Neural progenitor cell (in vitro differentiated cells): ENCODE results near the gene KIAA1217. TPM values are rescaled to one million over a fixed set of nuclear protein-coding genes. Genes with fewer than 3 reads are reported as not detected.

ENCODE experiments used
- DNase-seq: peaks from one replicate; pipeline ENCODE4 v3.0.0-alpha.2; 2016; ENCODE audit warnings: low spot score
- H2AFZ ChIP-seq: fragments of 200-600 bp; sonication (generic); replicated peaks from 2 replicates; pipeline ENCODE4 v1.6.1; 2016; ENCODE audit warnings: antibody characterized with exemption
- H3F3A ChIP-seq: fragments of 200-600 bp; sonication (generic); 2 replicates; pipeline ENCODE4 v1.6.1; 2016; ENCODE audit warnings: antibody characterized with exemption, low read depth
- H3K27ac ChIP-seq: fragments of 200-600 bp; sonication (generic); 2 replicates; pipeline ENCODE4 v1.5.1; 2016; ENCODE audit warnings: mild to moderate bottlenecking
- H3K27me3 ChIP-seq: fragments of 200-600 bp; sonication (generic); 2 replicates; pipeline ENCODE4 v1.6.1; 2016; ENCODE audit warnings: mild to moderate bottlenecking, moderate library complexity
- H3K36me3 ChIP-seq: fragments of 200-600 bp; sonication (generic); 2 replicates; pipeline ENCODE4 v1.5.1; 2016
- H3K4me1 ChIP-seq: fragments of 200-600 bp; sonication (generic); 2 replicates; pipeline ENCODE4 v1.6.1; 2016; ENCODE audit warnings: mixed run types
- H3K4me2 ChIP-seq: fragments of 200-600 bp; sonication (generic); 2 replicates; pipeline ENCODE4 v1.6.1; 2016
- H3K4me3 ChIP-seq: fragments of 200-600 bp; sonication (generic); 2 replicates; pipeline ENCODE4 v1.5.1; 2016
- H3K79me2 ChIP-seq: fragments of 200-600 bp; sonication (generic); 2 replicates; pipeline ENCODE4 v1.6.1; 2016; ENCODE audit warnings: low read depth
- H3K9ac ChIP-seq: fragments of 200-600 bp; sonication (generic); 2 replicates; pipeline ENCODE4 v1.6.1; 2016
- H3K9me3 ChIP-seq: fragments of 200-600 bp; sonication (generic); 2 replicates; pipeline ENCODE4 v1.5.1; 2016; ENCODE audit warnings: low read depth
- H4K20me1 ChIP-seq: fragments of 200-600 bp; sonication (generic); 2 replicates; pipeline ENCODE4 v1.6.1; 2016; ENCODE audit warnings: low read depth
- H3K27ac Mint-ChIP-seq: 3 replicates; pipeline ENCODE4 v1.8.0; 2021; ENCODE audit warnings: mixed read lengths
- H3K27me3 Mint-ChIP-seq: 2 replicates; pipeline ENCODE4 v1.8.0; 2022; ENCODE audit warnings: low read depth, mild to moderate bottlenecking, inconsistent platforms, moderate library complexity, mixed read lengths; ENCODE audit not compliant: insufficient read depth
- H3K36me3 Mint-ChIP-seq: 3 replicates; pipeline ENCODE4 v1.8.0; 2021; ENCODE audit warnings: mixed read lengths
- H3K4me1 Mint-ChIP-seq: 3 replicates; pipeline ENCODE4 v1.8.0; 2021; ENCODE audit warnings: mixed read lengths
- H3K4me3 Mint-ChIP-seq: 3 replicates; pipeline ENCODE4 v1.8.0; 2021; ENCODE audit warnings: mild to moderate bottlenecking, moderate library complexity, mixed read lengths
- H3K9me3 Mint-ChIP-seq: 3 replicates; pipeline ENCODE4 v1.8.0; 2020; ENCODE audit warnings: mixed read lengths
- EZH2 ChIP-seq: fragments of 200-600 bp; sonication (generic); IDR thresholded peaks from 2 replicates; pipeline ENCODE4 v1.6.1; 2017; ENCODE audit warnings: antibody characterized with exemption, mild to moderate bottlenecking, moderate library complexity
- EZH2phosphoT487 ChIP-seq: fragments of 200-600 bp; sonication (generic); IDR thresholded peaks from 2 replicates; pipeline ENCODE4 v1.6.1; 2017; ENCODE audit warnings: antibody characterized with exemption
- total RNA-seq: library from RNA; depleted of rRNA; stranded (reverse); fragments of >200 nt; gene quantifications from 2 replicates; pipeline ENCODE4 v1.2.3, GENCODE V29; 2015; ENCODE audit warnings: low replicate concordance
- TF ChIP-seq, protein P1 (sequence below): fragments of 200-600 bp; sonication (generic); IDR thresholded peaks from 2 replicates; pipeline ENCODE4 v1.5.1; 2017; ENCODE audit warnings: antibody characterized with exemption, mild to moderate bottlenecking

KIAA1217 gene
- total RNA-seq, 1 donor from 2014 or later, result 13.1 TPM

DNA sequence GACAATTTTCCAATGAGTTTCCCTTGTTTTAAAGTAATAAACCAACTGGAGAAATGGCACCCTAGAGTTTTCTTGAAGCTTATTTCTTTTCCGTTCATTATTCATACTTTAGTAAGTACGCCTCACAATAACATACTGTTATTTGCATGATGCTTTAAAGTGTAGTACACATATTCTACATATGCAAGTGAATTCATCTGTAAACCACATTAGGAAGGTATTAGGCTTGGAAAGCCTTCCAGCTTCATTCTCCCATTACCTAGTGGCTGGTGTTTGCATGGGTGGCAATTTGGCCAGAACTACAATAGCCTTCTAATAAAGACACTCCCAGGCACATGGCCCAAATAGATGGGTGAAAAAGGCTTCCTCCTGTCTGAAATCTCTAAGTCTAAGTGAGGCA lies 45.5 kb upstream of the KIAA1217 start:
- H4K20me1 ChIP-seq, result no peaks in the 10 kb centered on the region
- Mint-ChIP-seq H3K27ac (no peak overlapping the region), H3K36me3 (no peaks in the 10 kb centered on the region), H3K4me3 (no peak overlapping the region), H3K27me3 (no peaks in the 10 kb centered on the region), H3K9me3 (peaks cover 6% of the 10 kb centered on the region), H3K4me1 (peaks cover 6% of the 10 kb centered on the region)
- no peaks in the 10 kb centered on the region for H3K27me3 ChIP-seq
- no peak overlapping the region for H3K9ac ChIP-seq
- H2AFZ ChIP-seq, result no peak overlapping the region
- no peak overlapping the region for H3K27ac ChIP-seq
- TF ChIP-seq EZH2phosphoT487 (no peak), EZH2 (no peak)
- TF ChIP-seq, protein P1, sequence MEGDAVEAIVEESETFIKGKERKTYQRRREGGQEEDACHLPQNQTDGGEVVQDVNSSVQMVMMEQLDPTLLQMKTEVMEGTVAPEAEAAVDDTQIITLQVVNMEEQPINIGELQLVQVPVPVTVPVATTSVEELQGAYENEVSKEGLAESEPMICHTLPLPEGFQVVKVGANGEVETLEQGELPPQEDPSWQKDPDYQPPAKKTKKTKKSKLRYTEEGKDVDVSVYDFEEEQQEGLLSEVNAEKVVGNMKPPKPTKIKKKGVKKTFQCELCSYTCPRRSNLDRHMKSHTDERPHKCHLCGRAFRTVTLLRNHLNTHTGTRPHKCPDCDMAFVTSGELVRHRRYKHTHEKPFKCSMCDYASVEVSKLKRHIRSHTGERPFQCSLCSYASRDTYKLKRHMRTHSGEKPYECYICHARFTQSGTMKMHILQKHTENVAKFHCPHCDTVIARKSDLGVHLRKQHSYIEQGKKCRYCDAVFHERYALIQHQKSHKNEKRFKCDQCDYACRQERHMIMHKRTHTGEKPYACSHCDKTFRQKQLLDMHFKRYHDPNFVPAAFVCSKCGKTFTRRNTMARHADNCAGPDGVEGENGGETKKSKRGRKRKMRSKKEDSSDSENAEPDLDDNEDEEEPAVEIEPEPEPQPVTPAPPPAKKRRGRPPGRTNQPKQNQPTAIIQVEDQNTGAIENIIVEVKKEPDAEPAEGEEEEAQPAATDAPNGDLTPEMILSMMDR, result no peak
- no peak overlapping the region for H3K4me3 ChIP-seq
- H3K4me1 ChIP-seq, result no peaks in the 10 kb centered on the region
- H3K4me2 ChIP-seq, result no peak overlapping the region
- no peaks in the 10 kb centered on the region for H3K36me3 ChIP-seq
- no peak for DNase-seq
- H3K9me3 ChIP-seq, result no peaks in the 10 kb centered on the region
- H3K79me2 ChIP-seq, result no peaks in the 10 kb centered on the region
- H3F3A ChIP-seq, result no peaks in the 10 kb centered on the region

DNA sequence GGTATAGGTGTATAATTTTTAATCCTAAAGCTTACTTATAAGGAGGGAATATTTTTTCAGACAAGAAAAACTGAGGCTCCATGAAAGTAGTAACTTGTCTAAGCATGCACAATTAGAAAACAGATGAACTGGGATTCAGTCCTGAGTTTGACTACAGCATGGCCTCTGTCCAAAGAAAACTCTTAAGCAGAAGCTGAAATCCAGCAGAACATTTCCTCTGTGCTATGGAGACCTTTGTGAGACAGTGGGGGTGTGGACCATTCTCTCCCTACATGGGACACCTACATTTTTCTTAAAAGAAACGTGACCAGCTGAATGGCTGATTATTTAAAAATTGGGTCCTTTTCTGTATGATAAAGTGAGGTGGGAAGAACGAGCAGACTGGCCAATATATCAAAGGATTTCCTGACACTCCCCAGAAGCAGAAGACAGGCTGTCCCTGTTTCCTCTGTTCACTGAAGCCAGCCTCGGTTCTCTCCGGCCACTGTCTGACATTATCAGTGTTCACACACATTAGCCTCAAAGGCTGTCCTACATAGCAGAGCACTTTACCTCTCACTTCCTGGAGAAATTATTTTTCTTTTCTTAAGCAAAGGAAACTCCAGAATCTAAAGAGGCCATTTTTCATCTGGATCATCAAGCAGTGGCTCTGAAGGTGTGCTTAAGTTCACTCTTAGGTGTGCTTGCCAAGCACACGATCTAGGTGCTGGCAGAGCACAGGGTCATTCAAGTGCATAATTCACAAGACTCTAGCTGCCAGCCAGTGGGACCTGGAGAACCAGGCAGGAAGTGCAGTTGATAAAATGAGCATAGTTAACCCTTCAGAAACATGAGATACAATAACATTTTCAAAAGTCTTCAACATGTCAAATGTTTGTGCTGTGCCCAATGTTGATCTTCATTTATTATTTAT lies 40.4 kb upstream of the KIAA1217 start:
- Histone ChIP-seq H3K27me3 (no peaks in the 10 kb centered on the region), H3K36me3 (no peaks in the 10 kb centered on the region), H3F3A (peaks cover 4% of the 10 kb centered on the region), H3K9ac (no peak overlapping the region), H3K4me1 (peaks cover 10% of the 10 kb centered on the region), H3K79me2 (no peaks in the 10 kb centered on the region), H2AFZ (no peak overlapping the region), H3K4me2 (no peak overlapping the region), H3K4me3 (no peak overlapping the region), H3K27ac (no peak overlapping the region), H3K9me3 (no peaks in the 10 kb centered on the region), H4K20me1 (no peaks in the 10 kb centered on the region)
- no peak for DNase-seq
- H3K9me3 Mint-ChIP-seq, result peaks cover 9% of the 10 kb centered on the region
- TF ChIP-seq, protein P1, result no peak
- no peak for TF ChIP-seq EZH2phosphoT487
- TF ChIP-seq EZH2, result no peak
- no peak overlapping the region for H3K4me3 Mint-ChIP-seq
- H3K27me3 Mint-ChIP-seq, result peaks cover 3% of the 10 kb centered on the region
- no peak overlapping the region for H3K27ac Mint-ChIP-seq
- H3K36me3 Mint-ChIP-seq, result no peaks in the 10 kb centered on the region
- H3K4me1 Mint-ChIP-seq, result peaks cover 8% of the 10 kb centered on the region

DNA sequence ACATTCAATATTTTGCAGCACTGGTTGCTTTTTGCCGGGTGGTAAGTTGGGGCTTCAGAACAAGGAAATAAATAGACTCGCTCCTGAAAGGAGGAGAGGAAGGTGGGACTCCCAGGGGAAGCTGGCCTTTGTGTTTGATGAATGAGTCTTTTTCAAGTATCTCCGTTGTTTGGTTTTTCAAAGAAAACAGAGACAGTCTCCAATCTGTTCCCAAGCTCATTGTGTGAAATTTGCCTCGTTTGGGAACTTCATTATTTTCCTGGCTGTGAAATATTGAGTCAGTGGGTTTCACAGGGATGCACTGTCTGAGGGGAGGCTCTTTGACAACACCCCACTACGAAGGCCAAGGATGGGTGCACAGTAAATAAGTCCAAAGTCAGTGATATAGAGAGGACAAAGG lies 38.7 kb upstream of the KIAA1217 start:
- TF ChIP-seq, protein P1, result no peak
- TF ChIP-seq EZH2, result no peak
- H3K79me2 ChIP-seq, result no peaks in the 10 kb centered on the region
- no peaks in the 10 kb centered on the region for H4K20me1 ChIP-seq
- Mint-ChIP-seq H3K9me3 (peaks cover 13% of the 10 kb centered on the region), H3K4me1 (peaks cover 8% of the 10 kb centered on the region), H3K4me3 (no peak overlapping the region), H3K27ac (peak overlapping the region; percentile 44), H3K36me3 (no peaks in the 10 kb centered on the region), H3K27me3 (peaks cover 3% of the 10 kb centered on the region)
- DNase-seq, result peak; percentile 34
- H3K9ac ChIP-seq, result no peak overlapping the region
- H3K4me1 ChIP-seq, result peaks cover 10% of the 10 kb centered on the region
- peak overlapping the region; percentile 7 for H2AFZ ChIP-seq
- no peak overlapping the region for H3K4me3 ChIP-seq
- peaks cover 4% of the 10 kb centered on the region for H3F3A ChIP-seq
- no peak overlapping the region for H3K27ac ChIP-seq
- H3K9me3 ChIP-seq, result no peaks in the 10 kb centered on the region
- peak overlapping the region; percentile 54 for H3K4me2 ChIP-seq
- no peaks in the 10 kb centered on the region for H3K36me3 ChIP-seq
- H3K27me3 ChIP-seq, result no peaks in the 10 kb centered on the region
